ENCODE data around the gene COQ8A. TPM values are rescaled to one million over a fixed set of nuclear protein-coding genes. Genes with fewer than 3 reads are reported as not detected.

Gene COQ8A
- total RNA-seq, 1 donor = 14.1 TPM

DNA sequence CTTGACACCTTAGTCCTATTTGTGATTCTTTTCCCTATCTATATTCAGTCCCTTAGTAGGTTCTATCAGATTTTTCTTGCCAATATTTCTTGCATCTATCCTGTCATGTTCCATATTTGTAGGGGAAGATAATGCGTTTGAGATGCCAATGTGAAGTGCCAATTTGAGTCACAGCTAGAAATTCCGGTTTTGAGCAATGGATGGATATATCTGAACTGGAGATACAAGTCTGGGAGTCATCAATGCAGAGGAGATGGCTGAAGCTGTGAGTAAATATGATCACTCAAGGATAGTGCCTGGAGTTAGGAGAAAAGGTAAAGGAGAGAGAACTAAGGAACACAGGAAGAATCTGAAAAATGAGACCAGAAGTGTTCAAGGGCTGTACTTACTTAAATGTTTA, 93.8 kb downstream of the COQ8A start:
- H3K4me2 ChIP-seq (ENCODE audit: insufficient read depth, low read length) = no peak overlapping the region
- no peaks in the 10 kb centered on the region for H3K27me3 ChIP-seq (ENCODE audit: insufficient read depth, low read length)
- no peaks in the 10 kb centered on the region for H4K20me1 ChIP-seq (ENCODE audit: insufficient read depth, low read length)
- TF ChIP-seq, protein P1, sequence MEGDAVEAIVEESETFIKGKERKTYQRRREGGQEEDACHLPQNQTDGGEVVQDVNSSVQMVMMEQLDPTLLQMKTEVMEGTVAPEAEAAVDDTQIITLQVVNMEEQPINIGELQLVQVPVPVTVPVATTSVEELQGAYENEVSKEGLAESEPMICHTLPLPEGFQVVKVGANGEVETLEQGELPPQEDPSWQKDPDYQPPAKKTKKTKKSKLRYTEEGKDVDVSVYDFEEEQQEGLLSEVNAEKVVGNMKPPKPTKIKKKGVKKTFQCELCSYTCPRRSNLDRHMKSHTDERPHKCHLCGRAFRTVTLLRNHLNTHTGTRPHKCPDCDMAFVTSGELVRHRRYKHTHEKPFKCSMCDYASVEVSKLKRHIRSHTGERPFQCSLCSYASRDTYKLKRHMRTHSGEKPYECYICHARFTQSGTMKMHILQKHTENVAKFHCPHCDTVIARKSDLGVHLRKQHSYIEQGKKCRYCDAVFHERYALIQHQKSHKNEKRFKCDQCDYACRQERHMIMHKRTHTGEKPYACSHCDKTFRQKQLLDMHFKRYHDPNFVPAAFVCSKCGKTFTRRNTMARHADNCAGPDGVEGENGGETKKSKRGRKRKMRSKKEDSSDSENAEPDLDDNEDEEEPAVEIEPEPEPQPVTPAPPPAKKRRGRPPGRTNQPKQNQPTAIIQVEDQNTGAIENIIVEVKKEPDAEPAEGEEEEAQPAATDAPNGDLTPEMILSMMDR (IDR thresholded peaks at IDR 0.05; ENCODE audit: extremely low read depth, low read depth, low read length) = no peak
- H3K79me2 ChIP-seq (ENCODE audit: insufficient read depth, low read length) = no peaks in the 10 kb centered on the region
- H2AFZ ChIP-seq (ENCODE audit: low read length) = no peak overlapping the region
- no peaks in the 10 kb centered on the region for H3K9me3 ChIP-seq (ENCODE audit: low read depth, low read length)
- H3K27ac ChIP-seq (ENCODE audit: low read depth, low read length) = no peak overlapping the region
- no peaks in the 10 kb centered on the region for H3K4me1 ChIP-seq (ENCODE audit: insufficient read depth, low read length)
- H3K4me3 ChIP-seq (ENCODE audit: insufficient read depth, low read length) = no peak overlapping the region
- peaks cover 26% of the 10 kb centered on the region for H3K36me3 ChIP-seq (ENCODE audit: insufficient read depth, low read length)
- DNase-seq (ENCODE audit: insufficient read length, low spot score, missing footprints) = no peak

DNA sequence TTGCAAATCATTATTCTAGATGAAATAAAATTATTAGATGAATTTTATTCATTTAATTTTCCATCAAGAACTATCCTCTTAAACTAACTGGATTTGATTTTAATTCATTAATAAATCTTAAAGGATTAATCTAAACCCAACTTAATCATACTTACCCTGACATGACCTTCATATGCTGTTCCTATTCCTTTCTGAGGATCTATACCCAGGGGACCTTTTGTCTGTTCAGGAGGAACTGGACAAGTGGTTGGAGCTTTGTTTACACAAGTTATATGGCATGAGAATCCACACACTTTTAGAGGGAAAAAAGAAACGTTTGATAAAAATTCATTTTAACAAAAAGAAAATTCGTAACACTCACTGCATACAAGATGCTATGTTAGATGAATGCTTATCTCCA, 95.2 kb downstream of the COQ8A start:
- H3K4me2 ChIP-seq (ENCODE audit: insufficient read depth, low read length) = no peak overlapping the region
- no peaks in the 10 kb centered on the region for H3K4me1 ChIP-seq (ENCODE audit: insufficient read depth, low read length)
- H2AFZ ChIP-seq (ENCODE audit: low read length) = no peak overlapping the region
- no peaks in the 10 kb centered on the region for H3K27me3 ChIP-seq (ENCODE audit: insufficient read depth, low read length)
- no peak overlapping the region for H3K27ac ChIP-seq (ENCODE audit: low read depth, low read length)
- peaks cover 20% of the 10 kb centered on the region for H3K36me3 ChIP-seq (ENCODE audit: insufficient read depth, low read length)
- no peaks in the 10 kb centered on the region for H3K79me2 ChIP-seq (ENCODE audit: insufficient read depth, low read length)
- TF ChIP-seq, protein P1 (IDR thresholded peaks at IDR 0.05; ENCODE audit: extremely low read depth, low read depth, low read length) = no peak
- no peaks in the 10 kb centered on the region for H4K20me1 ChIP-seq (ENCODE audit: insufficient read depth, low read length)
- no peak overlapping the region for H3K4me3 ChIP-seq (ENCODE audit: insufficient read depth, low read length)
- H3K9me3 ChIP-seq (ENCODE audit: low read depth, low read length) = no peaks in the 10 kb centered on the region
- DNase-seq (ENCODE audit: insufficient read length, low spot score, missing footprints) = no peak

DNA sequence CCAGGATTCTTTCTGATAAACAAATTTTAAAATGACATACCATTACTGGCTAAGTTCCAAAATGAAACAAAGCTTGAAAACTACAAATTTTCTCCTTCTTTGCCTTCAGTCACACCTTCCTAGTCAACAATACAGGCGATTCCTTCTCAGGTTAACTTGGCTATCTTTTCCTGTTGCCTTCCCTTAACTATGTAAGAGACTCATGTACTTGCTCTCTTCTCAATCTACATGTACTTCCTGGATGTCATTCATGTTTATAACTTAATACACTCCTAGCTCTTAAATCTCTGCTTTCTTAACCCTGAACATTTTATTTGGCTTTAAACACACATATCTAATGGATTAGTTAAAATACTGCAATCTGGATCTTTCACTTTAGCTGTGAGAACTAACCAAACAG, 97.0 kb downstream of the COQ8A start:
- no peak overlapping the region for H3K4me3 ChIP-seq (ENCODE audit: insufficient read depth, low read length)
- TF ChIP-seq, protein P1 (IDR thresholded peaks at IDR 0.05; ENCODE audit: extremely low read depth, low read depth, low read length) = no peak
- no peaks in the 10 kb centered on the region for H3K9me3 ChIP-seq (ENCODE audit: low read depth, low read length)
- no peaks in the 10 kb centered on the region for H3K27me3 ChIP-seq (ENCODE audit: insufficient read depth, low read length)
- H2AFZ ChIP-seq (ENCODE audit: low read length) = no peak overlapping the region
- H3K79me2 ChIP-seq (ENCODE audit: insufficient read depth, low read length) = no peaks in the 10 kb centered on the region
- no peaks in the 10 kb centered on the region for H4K20me1 ChIP-seq (ENCODE audit: insufficient read depth, low read length)
- no peak overlapping the region for H3K27ac ChIP-seq (ENCODE audit: low read depth, low read length)
- no peak for DNase-seq (ENCODE audit: insufficient read length, low spot score, missing footprints)
- H3K4me2 ChIP-seq (ENCODE audit: insufficient read depth, low read length) = no peak overlapping the region
- H3K36me3 ChIP-seq (ENCODE audit: insufficient read depth, low read length) = peaks cover 15% of the 10 kb centered on the region
- no peaks in the 10 kb centered on the region for H3K4me1 ChIP-seq (ENCODE audit: insufficient read depth, low read length)

Small RNAs within 50 kb of the gene (small RNA-seq; reads per million reads assigned to genes)
- gene AL353689.1 = not detected

Other genes with a start within 250 kb of the COQ8A start
- 6.2 and 7.1 TPM in 2 replicates for gene ITPKB, start 201.0 kb upstream of the COQ8A start, total RNA-seq
- 31.5 and 32.9 TPM in 2 replicates for gene PSEN2, start 69.7 kb upstream of the COQ8A start, total RNA-seq

Measured in osteoblast (primary cell).